Fibroblast of villous mesenchyme (primary cell): ENCODE results near the gene TOR2A. TPM values are rescaled to one million over a fixed set of nuclear protein-coding genes. Genes with fewer than 3 reads are reported as not detected.

Experiments used
- DNase-seq: peaks from one replicate; pipeline ENCODE4 v3.0.0-alpha.2; 2010; ENCODE audit warnings: low read depth
- H3K4me3 ChIP-seq: 2 replicates; pipeline ENCODE4 v1.5.1; 2011; ENCODE audit warnings: low read depth, mild to moderate bottlenecking, low read length
- CTCF ChIP-seq: IDR thresholded peaks from 2 replicates; pipeline ENCODE4 v1.5.1; 2012; ENCODE audit warnings: low read depth, mild to moderate bottlenecking, low read length; ENCODE audit not compliant: insufficient read depth
- total RNA-seq: library from RNA; depleted of rRNA; stranded (reverse); fragments of >200 nt; gene quantifications from 2 replicates; pipeline ENCODE4 v1.2.3, GENCODE V29; 2012

The TOR2A gene
- total RNA-seq, 1 donor = 5.2 TPM

DNA sequence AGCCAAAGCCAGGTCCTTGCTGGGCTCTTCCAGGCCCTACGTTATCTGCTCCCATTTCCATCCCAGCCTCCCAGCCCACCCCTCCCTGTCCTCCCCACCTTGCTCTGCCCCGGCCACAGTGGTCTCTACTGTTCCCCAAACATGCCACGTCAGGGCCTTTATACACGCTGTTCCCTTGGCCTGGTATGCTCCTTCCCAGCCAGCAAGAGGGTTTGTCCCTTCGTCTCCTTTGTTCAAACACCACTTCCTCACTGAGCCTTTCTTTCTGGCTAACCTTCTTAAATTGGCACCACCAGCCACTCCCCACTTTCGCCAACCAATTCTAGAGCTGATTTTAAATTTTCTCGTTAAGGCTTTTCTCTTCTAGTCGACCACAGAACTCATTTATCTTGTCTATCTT lies 33.6 kb upstream of the TOR2A start:
- no peak for TF ChIP-seq CTCF
- no peak for DNase-seq
- H3K4me3 ChIP-seq = no peak overlapping the region

DNA sequence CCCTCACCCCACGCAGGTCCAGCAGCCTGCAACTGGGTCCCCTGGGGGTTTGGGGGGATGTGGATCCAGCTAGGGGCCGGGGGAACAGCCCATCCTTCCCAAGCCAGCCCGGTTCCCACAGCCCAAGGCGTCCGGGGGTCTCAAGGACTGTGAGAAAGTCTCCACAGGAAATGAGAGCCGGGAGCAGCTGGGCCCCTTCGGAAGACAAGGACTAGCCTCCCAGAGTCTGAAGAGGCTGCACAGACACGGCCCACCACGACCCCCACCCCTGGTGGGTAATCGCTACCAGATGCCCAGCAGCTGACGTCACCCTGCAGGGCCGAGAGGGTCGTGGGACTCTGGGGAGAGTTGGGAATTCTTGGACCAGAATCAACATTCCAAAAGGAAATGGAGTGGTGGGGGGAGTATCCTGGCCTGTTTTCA lies 32.8 kb upstream of the TOR2A start:
- DNase-seq = peak; percentile 49
- TF ChIP-seq CTCF = no peak
- H3K4me3 ChIP-seq = no peak overlapping the region

GRCh38 chr9:127767410-127767809 lies 32.3 kb upstream of the TOR2A start:
- no peak for DNase-seq
- no peak overlapping the region for H3K4me3 ChIP-seq
- no peak for TF ChIP-seq CTCF

DNA sequence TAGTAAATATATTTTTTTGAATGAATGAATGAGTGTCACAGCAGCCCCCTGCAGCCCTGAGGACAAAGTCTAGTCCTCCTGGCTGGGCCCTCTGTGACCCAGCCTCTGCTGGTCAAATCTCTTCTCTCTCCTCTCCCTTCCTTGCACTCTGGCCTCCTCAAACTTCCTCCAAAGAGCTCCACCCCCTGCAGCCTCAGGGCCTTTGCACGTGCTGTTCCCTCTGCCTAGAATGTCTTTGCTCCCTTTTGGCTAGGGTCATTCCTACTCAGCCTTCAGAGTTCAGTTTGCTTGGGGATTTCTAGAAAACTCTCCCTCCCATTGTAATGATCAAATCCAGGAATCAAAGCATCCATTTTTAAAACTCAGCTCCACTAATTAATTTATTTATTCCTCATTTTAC lies 30.3 kb upstream of the TOR2A start:
- DNase-seq = no peak
- H3K4me3 ChIP-seq = no peak overlapping the region
- TF ChIP-seq CTCF = no peak

- DNase-seq = no peak
- TF ChIP-seq CTCF = peak; percentile 31
- H3K4me3 ChIP-seq = no peak overlapping the region
Observed at GRCh38 chr9:127763918-127764384, 28.9 kb upstream of the TOR2A start.

DNA sequence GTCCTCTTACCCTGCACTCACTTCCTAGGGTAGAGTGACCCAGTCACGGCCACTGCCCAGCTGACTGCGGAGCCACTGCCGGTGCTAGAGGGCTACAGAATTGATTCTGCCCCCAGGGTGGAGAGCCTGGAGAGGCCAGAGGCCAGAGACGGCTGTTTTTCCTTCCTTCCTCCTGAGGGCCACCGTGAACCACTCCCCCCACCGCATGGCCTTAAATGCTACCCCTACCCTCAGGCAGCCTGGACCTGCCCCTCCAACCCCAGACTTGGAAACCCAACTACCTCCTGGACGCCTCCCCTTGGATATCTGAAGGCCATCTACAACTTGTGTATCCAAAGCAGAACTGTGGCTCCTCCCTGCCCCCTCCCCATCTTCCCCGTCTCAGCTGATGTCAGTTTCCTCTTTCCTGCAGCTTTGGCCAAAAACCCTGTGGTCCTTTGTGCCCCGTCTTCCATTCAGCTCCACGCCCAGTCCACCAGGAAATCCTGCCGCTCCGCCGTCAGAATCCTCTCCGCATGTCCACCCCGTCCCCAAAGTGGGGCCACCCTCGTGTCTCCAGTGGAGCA lies 27.1 kb upstream of the TOR2A start:
- no peak overlapping the region for H3K4me3 ChIP-seq
- DNase-seq = no peak
- TF ChIP-seq CTCF = no peak

- no peak for TF ChIP-seq CTCF
- no peak for DNase-seq
- H3K4me3 ChIP-seq = no peak overlapping the region
Observed at GRCh38 chr9:127761491-127761956, 26.4 kb upstream of the TOR2A start.
